COLO668 (cell line): ENCODE results near the gene TNNI3.

Source experiments
- DNase-seq: peaks from one replicate; lab custom pipeline; 2025; ENCODE audit not compliant: unreplicated experiment; lab: John Stamatoyannopoulos, UW

Gene TNNI3

DNA sequence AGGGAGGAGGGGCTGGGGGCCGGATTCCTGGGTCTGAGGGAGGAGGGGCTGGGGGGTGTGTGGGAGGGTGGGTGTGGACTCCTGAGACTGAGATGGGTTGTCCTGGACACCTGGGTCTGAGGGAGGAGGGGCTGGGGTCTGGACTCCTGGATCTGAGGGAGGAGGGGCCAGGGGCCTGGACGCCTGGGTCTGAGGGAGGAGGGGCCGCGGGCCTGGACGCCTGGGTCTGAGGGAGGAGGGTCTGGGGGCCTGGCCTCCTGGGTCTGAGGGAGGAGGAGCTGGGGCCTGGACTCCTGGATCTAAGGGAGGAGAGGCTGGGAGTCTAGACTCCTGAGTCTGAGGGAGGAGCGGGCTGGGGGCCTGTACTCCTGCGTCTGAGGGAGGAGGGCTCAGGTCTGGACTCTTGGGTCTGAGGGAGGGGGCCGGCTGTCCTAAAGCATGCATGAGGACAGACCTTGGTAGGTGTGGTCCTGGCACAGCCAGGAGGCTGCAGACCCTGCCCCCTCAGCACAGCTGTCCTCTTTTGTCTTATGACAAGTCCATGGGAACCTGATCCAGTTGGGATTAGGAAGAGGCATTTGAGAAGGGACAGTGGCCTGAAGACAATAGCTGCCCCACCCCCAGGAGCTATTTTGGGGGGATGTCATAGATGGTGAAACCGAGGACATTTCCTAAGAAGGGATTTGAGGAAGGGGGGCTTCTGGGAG, 9.8 kb downstream of the TNNI3 start:
- no peak for DNase-seq

DNA sequence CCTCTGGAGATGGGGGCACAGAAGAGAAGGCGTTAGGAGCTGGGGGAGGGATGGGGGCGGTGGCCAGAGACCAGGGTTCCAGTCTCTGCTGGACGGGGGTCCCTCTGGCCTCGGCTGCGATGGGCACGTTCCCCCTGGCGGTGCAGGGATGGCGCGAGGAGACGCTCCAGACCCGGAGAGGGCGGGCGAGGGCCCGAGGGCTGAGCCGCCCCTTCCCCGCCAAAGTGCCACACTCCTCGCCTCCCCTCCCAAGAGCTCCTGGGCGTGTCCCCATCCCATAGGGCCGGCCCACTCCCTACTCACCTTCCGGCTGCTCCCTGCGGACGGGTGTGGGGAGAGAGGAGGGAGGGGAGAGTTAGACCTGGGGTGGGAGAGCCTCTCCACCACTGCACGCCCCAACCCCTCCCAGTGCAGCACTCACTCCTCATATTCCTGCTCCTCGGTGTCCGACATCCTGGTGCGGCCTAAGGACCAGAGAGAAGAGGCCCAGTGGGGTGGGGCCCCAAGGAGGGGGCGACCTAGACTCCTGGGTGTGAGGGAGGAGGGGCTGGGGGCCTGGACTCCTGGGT, 10.7 kb downstream of the TNNI3 start:
- DNase-seq = peak; percentile 37

DNA sequence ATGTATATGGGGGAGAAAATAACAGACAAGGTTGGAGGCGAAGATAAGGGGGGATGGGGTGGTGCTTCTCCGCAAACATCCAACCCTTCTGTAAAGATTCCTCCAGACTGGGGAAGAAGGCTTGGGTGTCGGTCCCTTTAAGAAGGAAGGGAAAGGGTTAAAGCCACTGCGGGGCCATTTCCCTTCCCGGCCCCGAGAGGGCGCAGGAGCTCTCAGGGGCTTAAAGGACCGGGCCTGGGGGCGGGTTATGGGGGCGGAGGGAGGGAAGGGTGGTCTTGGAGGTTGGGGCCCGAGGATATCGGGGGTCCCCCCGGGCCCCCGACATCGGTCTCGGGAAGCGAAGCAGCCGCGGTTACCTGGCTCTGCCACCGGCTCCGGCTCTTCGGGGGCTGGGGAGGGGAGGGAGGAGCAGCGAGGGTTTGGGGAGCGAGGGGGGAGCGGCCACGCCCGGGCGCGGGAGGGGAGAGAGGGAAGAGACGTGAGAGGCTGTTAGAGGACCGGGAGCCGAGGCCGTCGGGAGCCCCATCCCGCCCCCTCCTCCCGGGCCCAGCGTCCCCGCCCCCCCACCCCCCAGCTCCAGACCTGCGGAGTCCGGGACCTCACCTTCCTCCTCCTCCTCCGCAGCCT, 11.3 kb downstream of the TNNI3 start:
- peak; percentile 27 for DNase-seq

DNA sequence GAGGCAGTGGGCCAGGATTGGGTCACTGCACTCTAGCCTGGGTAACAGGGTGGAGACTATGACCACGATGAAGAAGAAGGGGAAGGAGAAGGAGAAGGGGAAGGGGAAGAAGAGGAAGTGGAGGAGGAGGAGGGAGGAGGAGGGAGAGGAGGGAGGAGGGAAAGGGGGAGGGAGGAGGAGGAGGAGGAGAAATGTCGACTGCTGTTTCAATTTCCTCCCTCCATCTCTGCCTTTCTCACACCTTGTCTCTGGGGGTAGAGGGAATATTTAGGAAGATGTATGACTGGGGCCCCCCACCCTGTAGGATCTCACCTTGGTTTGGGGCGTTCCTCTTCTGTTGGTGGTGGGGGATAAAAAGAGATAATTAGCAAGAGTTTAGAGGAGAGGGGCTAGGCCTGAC, 12.3 kb downstream of the TNNI3 start:
- no peak for DNase-seq

DNA sequence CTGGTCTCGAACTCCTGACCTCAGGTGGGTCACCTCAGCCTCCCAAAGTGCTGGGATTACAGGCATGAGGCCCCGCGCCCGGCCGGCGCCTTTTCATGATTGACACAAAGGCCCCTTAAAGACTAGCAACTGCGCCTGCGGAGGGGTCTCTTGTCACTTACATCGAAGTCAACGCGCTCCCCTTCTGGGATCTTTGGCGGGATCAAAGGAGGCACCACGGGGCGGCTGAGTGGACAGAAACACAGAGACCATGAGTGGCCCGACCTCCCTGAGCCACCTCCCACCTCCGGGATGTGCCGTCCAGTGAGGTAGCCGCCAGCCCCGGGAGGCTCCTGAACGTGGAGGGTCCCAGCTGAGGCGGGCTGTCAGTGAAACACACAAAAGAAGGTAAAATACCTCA, 15.8 kb downstream of the TNNI3 start:
- no peak for DNase-seq

DNA sequence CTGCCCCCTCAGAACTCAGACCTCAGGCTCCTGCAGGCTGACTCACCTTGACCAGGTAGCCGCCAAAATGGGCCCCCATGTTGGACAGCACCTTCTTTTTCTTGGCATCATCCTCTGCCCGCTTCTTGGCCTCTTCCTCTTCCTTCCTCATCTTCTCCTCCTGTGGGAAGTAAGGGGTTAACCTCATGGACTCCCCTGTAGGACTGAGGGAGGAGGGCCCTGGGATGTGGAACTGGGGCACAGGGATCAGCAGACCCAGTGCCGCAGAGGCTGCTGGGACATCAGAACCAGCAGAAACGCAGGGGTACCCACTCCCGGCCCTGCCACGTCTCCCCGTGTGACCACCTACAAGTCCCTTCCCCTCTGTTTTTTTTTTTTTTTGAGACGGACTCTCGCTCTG, 19.6 kb downstream of the TNNI3 start:
- DNase-seq = no peak

DNA sequence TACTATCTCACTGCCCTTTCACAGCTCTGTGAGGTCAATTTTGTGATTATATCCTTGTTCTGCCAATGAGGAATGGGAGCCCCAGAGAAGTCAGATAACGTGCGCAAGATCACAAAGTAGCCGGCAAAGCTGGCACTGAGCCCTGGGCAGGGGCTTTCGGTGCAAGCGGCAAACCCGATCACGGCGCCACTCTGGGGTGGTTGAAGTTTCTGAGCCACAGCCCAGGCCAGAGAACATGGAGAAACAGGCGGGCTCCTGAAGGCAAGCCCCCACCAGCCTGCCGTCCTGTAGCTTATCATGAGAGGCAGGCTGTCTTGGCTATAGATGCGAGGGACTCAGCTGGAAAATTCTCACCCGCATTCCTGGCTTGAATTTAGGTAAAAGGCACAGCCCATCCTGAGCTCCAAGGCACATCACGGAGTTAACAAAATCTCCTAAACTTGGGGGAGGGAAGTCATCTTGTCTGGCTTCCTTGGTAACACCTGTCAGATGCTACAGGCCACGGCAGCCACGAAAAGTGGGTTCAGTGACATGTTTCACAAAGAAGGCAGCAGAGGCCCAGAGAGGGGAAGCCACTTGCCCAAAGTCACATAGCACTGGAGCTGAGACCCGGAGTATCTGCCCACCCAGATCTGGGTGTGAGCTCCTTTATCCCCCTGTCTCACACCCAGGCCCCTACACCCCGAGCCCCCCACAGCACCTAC, 21.0 kb downstream of the TNNI3 start:
- DNase-seq = no peak

DNA sequence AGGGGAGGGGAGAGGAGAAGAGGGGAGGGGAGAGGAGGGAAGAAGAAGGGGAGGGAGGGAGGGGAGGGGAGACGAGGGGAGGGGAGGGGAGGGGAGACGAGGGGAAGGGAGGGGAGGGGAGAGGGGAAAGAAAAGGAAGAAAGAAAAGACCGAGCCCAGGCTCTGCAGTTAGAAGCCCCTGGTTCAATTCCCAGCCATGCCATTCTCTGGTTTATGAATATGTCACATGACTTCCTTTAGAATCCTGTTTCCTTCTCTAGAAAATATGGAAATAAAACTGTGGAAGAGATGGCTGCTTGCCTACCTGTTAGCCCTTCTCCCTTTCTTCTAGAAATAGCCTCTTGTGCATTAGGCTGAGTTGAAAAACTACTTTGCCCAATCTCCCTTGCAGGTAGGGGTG, 22.8 kb downstream of the TNNI3 start:
- no peak for DNase-seq

DNA sequence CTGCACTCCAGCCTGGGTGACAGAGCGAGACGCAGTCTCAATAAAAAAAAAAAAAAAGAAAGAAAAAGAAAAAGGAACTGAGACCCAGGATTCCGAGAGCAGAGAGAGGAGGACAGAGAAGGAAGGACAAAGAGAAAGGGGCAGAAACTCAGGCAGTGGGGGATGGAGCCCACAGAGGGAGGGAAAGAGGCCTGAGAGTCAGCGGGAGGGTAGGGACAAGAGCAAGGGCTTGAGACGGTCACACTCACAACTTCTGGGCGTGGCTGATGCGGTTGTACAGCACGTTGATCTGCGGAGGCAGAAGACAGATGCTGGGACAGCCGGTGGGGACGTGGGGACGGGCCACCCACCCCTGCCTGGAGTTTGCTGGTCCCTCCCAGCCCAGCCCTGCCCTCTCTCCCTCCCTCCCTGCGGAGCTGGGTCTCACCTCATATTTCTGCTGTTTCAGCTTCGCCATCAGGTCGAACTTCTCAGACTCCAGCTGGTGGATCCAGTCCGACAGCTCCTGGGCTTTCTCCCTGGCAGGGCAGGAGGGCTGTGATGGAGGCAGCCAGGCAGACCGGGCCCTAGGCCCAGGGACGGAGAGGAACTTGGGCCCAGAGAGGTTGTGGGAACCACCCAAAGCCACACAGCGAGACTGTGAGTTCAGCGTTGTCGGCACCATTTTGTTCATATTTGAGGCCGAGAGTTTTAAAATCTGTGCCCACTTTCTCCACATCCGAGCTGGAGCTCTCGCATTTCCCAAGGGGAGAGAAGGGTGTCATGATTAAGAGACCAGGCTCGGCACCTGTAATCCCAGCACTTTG, 23.7 kb downstream of the TNNI3 start:
- no peak for DNase-seq

DNA sequence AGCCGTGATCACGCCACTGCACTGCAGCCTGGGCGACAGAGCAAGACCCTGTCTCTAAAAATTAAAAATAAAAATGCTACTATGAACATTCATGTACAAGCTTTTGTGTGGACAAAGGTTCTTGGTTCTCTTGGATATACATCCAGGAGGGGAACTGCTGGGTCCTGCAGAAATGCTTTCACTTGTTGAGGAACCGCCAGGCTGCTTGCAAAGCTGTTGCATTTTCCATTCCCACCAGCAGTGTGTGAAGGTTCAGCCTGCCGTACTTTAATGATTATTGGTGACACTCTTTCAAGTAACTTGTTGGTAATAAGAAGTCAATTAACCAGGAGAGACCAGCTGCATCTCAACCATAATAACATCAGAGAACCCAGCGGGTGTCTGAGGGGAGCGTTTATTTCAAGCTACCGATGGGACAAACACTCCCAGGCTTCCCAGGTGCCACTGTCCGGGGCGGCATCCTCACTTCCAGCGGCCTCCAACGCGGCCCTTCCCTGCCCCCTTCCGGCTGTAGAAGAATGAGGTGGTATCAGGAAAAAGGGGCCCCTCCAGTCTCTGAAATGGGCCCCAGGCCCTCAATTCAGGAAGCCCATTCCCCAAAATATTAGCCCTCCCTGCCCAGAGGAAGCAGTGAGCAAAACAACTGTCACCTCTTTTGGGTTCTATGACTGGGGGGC, 24.9 kb downstream of the TNNI3 start:
- DNase-seq = no peak

DNA sequence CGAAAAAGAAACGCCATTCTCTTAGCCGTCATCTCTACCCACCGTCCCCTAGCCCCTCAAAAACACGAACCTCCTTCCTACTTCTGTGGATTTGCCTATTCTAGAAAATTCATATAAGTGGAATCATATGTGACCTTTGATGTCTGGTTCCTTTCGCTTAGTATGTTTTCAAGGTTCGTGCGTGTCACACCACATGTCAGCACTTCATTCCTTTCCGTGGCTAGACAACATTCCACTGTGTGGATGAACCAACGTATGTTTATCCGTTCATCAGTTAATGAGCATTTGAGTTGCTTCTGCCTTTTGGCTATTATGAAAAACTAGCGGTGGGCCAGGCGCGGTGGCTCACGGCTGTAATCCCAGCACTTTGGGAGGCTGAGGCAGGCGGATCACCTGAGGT, 26.1 kb downstream of the TNNI3 start:
- no peak for DNase-seq

DNA sequence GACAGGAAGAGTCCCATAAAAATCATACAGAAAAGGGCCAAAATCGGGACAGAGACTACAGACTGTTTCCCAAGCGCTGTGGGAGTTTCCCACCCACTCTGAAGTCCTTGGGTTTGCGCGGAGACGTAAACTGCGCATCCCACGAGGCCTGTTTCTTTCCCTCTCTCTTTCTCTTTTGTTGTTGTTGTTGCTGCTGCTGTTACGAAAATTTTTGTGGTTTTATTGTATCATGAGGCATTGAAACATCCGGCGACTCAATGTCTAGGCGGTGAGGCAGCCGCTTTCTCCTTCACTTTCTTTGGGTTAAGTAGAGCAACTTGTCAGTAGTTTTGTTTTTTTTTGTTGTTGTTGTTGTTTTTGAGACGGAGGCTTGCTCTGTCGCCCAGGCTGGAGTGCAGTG, 38.5 kb downstream of the TNNI3 start:
- DNase-seq = no peak

DNA sequence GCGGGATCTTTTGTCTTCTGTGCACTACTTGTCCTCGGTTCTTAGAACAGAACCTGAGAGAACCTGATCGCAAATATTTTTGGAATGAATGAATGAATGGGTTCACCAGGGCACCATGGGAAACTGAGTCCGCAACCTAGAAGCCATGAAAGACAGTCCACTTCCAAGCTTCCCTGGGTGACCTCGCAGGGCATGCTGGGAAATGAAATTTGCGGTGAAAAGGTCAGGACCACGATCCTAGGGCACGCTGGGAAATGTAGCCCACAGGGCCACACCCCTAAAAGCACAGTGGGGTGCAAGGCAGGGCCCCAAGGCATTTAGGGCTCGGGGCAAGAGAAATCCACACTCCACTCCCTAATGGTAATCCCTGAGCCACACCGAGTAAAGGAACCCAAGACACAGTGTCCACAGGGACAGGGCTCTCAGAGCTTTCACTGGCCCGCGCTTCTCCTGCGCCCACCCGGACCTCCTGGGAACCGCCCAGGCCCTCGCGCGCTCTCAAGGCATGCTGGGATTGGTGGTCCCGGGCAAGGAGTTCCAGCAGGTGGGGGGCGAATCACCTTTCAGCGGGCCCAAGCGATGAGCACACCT, 39.0 kb downstream of the TNNI3 start:
- DNase-seq = no peak

DNA sequence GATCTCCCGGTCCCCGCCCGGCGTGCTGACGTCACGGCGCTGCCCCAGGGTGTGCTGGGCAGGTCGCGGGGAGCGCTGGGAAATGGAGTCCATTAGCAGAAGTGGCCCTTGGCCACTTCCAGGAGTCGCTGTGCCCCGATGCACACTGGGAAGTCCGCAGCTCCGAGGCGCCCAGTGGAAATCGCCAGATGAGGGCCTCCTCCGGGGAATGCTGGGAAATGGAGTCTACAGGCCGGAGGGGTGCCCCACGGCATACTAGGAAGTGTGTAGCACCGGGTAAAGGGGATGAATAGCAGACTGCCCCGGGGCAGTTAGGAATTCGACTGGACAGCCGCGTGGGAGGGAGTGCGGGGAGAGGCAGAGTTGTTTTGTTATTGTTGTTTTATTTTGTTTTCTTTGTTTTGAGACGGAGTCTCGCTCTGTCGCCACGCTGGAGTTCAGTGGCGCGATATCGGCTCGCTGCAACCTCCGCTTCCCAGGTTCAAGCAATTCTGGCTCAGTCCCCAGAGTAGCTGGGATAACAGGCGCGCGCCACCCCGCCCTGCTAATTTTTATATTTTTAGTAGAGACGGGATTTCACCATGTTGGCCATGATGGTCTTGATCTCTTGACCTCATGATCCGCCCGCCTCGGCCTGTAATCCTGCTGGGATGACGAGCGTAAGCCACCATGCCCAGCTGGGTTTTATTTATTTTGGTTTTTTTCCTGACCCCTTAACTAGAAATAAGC, 39.7 kb downstream of the TNNI3 start:
- DNase-seq = peak; percentile 98

DNA sequence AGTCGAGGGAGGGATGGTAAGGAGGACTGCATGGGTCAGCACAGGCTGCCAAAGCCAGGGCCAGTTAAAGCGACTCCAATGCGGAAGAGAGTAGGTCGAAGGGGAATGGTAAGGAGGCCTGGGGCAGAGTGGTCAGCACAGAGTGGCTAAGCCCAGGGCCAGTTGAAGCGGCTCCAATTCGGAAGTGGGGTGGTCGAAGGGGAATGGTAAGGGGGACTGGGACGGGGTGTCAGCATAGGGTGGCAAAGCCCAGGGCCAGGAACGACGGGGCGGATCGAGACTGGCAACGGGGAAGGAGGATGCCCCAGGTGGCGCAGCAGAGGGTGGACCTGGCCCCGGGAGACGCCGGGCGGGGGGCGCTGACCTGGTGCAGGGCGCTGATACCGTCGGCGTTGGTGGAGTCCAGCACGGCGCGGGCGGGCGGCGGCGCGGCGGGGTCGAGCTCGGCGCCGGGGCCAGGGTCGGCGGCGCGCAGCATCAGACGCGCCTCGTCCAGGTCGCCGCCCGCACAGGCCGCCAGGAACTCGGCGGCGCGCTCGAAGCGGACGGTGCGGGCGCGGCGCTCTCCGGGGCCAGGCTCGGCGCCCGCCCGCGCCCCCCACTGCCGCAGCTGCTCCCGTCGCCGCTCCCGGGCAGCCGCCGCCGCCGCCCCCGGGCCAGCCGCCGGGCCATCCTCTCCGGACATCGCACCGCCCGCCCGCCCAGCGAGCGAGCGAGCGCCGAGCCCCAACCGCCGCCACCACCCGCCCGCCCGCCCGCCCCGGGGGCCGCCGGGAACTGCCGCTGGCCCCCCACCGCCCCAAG, 40.5 kb downstream of the TNNI3 start, which contains the start of gene PPP1R12C:
Gene PPP1R12C, minus strand, starts transcription at position 779 of the 804 bp plus-strand sequence. Its CDS starts 94 bp downstream, at position 685.
- DNase-seq = peak; percentile 66

DNA sequence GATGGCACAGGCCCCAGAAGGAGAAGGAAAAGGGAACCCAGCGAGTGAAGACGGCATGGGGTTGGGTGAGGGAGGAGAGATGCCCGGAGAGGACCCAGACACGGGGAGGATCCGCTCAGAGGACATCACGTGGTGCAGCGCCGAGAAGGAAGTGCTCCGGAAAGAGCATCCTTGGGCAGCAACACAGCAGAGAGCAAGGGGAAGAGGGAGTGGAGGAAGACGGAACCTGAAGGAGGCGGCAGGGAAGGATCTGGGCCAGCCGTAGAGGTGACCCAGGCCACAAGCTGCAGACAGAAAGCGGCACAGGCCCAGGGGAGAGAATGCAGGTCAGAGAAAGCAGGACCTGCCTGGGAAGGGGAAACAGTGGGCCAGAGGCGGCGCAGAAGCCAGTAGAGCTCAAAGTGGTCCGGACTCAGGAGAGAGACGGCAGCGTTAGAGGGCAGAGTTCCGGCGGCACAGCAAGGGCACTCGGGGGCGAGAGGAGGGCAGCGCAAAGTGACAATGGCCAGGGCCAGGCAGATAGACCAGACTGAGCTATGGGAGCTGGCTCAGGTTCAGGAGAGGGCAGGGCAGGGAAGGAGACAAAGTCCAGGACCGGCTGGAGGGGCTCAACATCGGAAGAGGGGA, 41.2 kb downstream of the TNNI3 start:
- peak; percentile 31 for DNase-seq

DNA sequence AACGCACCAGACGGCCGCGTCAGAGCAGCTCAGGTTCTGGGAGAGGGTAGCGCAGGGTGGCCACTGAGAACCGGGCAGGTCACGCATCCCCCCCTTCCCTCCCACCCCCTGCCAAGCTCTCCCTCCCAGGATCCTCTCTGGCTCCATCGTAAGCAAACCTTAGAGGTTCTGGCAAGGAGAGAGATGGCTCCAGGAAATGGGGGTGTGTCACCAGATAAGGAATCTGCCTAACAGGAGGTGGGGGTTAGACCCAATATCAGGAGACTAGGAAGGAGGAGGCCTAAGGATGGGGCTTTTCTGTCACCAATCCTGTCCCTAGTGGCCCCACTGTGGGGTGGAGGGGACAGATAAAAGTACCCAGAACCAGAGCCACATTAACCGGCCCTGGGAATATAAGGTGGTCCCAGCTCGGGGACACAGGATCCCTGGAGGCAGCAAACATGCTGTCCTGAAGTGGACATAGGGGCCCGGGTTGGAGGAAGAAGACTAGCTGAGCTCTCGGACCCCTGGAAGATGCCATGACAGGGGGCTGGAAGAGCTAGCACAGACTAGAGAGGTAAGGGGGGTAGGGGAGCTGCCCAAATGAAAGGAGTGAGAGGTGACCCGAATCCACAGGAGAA, 42.0 kb downstream of the TNNI3 start:
- DNase-seq = no peak
